ENCODE measurements around the gene TNIP1.

TNIP1 gene

GRCh38 chr5:151080613-151081430 lies at the start of gene TNIP1:
TNIP1 (minus strand) TSS chr5:151081034; CDS start chr5:151065095, 15,939 bp downstream.
- DNase-seq, result peak; percentile 93

GRCh38 chr5:151130235-151130921 lies 49.5 kb upstream of the TNIP1 start:
- no peak for DNase-seq

GRCh38 chr5:151128817-151129216 lies 48.0 kb upstream of the TNIP1 start:
- no peak for DNase-seq

- DNase-seq, result no peak
These were observed 47.1 kb upstream of the TNIP1 start for GRCh38 chr5:151127926-151128325.

GRCh38 chr5:151126199-151126645 lies 45.4 kb upstream of the TNIP1 start:
- DNase-seq, result peak; percentile 71

- DNase-seq, result peak; percentile 51
These were observed 44.6 kb upstream of the TNIP1 start for GRCh38 chr5:151125421-151125820.

- DNase-seq, result peak; percentile 87
These were observed 43.3 kb upstream of the TNIP1 start for GRCh38 chr5:151123897-151124751.

- no peak for DNase-seq
These were observed 42.0 kb upstream of the TNIP1 start for GRCh38 chr5:151122828-151123227.

GRCh38 chr5:151121665-151122064 lies 40.8 kb upstream of the TNIP1 start:
- no peak for DNase-seq

- DNase-seq, result no peak
These were observed 40.3 kb upstream of the TNIP1 start for GRCh38 chr5:151121095-151121494.

- no peak for DNase-seq
These were observed 38.2 kb upstream of the TNIP1 start for GRCh38 chr5:151118913-151119575.

- DNase-seq, result peak; percentile 72
These were observed 34.6 kb upstream of the TNIP1 start for GRCh38 chr5:151115272-151115905.

- no peak for DNase-seq
These were observed 32.8 kb upstream of the TNIP1 start for GRCh38 chr5:151113651-151114050.

GRCh38 chr5:151110992-151111391 lies 30.2 kb upstream of the TNIP1 start:
- DNase-seq, result no peak

GRCh38 chr5:151110122-151110681 lies 29.4 kb upstream of the TNIP1 start:
- DNase-seq, result no peak

- no peak for DNase-seq
These were observed 27.7 kb upstream of the TNIP1 start for GRCh38 chr5:151108566-151108965.

GRCh38 chr5:151107738-151108520 lies 27.1 kb upstream of the TNIP1 start:
- no peak for DNase-seq

- no peak for DNase-seq
These were observed 26.2 kb upstream of the TNIP1 start for GRCh38 chr5:151107084-151107483.

GRCh38 chr5:151106509-151106908 lies 25.7 kb upstream of the TNIP1 start:
- no peak for DNase-seq

- DNase-seq, result no peak
These were observed 25.2 kb upstream of the TNIP1 start for GRCh38 chr5:151106043-151106442.

- no peak for DNase-seq
These were observed 24.7 kb upstream of the TNIP1 start for GRCh38 chr5:151105561-151105960.
